HG02571 (cell line): Measurements from ENCODE around the gene SRGAP3.

Experiments
- ATAC-seq: cut with Tn5 transposase; IDR thresholded peaks from one replicate; pipeline ENCODE4 v1.9.1; 2021; ENCODE audit warnings: mild to moderate bottlenecking, moderate library complexity; ENCODE audit not compliant: unreplicated experiment

Gene SRGAP3

DNA sequence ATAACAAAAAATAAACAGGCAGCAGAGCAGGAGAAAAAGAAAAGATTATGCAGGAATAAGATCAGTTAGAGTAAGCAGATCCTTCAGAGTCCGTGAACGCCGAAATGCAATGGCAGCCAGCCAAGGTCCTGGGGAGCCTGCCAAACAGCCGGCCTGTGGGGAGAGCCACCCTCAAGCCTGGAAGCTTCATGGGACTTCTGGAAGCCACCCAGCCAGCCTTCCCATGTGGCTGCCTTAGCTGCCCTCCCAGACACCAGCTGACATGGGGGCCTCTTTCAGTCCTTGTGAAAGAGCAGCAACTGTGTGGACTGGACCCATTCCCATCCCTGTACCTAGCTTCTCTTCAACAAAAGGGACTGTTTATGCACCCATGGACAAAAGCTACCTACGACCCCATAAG is 221.3 kb downstream of the SRGAP3 start:
- no peak for ATAC-seq

DNA sequence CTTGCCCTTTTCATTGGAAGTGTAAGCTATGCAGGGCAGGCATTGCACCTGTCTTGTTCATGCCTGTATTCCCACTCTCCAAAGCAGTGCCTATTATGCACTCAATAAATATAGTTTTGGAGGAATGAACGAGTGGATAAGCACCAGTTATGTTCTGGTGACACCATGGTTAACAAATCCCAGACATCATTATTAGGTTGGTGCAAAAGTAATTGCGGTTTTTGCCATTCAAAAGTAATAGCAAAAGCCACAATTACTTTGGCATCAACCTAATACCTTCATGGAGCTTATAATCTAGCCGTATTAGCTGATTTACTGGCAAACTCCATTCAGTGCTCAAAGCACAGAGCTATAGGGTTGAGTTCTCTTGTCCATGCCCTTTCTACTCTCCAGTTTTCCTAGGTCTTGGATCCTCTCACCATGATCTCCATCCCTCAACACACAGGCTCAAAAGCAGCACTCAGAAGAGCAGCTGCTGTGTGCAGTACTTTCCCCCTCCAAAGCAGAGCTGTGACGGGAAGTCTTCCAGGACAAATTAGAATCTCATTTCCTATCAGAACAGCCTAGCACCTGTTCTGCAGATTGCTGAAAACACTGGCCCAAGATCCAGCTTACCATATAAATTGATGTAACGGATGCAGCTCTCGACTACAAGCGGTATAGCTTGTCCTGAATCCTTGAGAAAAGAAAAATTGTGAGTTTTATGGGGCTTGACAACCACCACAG is 223.0 kb downstream of the SRGAP3 start:
- ATAC-seq = no peak

DNA sequence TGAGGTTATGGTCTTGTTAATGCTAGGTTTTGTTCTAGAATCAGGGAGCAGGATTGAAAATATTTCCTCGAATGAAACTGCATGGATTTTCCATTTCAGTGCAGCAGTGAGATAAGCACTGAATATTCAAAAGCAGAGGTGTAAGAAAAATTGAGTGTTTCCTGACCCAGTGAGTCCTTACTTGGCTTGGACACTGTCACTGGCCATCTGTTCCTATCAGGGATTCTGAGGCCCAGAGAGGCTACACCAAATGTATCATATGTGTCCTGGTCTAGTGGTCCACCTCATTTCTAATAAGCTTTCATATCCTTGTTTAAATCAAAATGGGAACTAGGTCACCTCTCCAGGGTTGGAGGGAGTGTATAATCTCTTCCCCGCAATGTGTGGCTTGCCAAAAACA is 225.1 kb downstream of the SRGAP3 start:
- ATAC-seq = no peak

DNA sequence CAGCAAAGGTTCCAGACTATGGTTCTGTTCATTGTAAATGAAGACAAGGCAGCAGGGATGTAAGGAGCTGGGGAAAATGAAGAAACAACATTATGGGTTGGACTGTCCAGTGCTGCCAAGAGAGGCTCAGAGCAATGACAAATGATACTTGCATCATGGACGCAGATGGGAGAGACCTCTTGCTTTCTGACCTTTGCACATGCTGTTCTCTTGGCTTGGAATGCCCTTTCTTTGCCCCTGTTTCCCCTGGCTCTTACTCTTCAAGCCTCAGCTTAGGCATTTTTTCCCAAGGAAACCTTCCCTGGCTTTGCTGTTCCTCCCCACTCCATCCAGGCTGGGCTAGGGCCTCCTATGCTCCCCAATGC is 226.2 kb downstream of the SRGAP3 start:
- ATAC-seq = no peak

- ATAC-seq = no peak
These were observed 226.9 kb downstream of the SRGAP3 start for GRCh38 chr3:9022305-9023225.

DNA sequence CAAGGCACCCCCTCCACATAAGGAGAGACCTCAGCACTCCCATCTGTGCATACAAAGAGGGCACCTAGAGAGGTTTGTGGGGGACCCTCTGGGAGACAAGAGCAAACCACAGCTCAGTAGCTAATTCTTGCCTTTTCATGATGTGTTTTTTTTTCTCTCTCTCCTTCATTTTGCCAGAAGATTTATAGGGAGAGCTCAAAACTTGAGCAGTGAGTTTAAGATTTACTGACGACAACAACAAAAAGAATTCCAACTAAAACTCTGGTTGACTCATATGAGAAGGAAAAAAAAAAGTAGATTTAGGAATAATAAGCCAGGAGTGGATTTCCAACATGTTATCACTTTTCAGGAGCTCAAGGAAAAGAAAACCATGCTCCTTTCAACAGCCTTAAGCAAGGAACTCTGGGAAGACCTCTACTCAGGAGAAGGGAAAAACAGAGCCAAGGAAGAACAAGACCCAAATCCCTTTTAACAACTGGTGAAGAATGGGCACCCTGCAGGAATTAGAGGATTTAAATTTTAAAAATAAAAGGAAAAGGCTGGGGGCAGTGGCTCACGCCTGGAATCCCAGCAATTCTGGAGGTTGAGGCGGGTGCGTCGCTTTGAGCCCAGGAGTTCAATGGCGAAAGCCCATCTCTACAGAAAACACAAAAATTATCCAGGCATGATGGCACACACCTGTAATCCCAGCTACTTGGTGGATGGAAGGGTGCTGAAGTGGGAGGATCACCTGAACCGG is 228.0 kb downstream of the SRGAP3 start:
- ATAC-seq = no peak

DNA sequence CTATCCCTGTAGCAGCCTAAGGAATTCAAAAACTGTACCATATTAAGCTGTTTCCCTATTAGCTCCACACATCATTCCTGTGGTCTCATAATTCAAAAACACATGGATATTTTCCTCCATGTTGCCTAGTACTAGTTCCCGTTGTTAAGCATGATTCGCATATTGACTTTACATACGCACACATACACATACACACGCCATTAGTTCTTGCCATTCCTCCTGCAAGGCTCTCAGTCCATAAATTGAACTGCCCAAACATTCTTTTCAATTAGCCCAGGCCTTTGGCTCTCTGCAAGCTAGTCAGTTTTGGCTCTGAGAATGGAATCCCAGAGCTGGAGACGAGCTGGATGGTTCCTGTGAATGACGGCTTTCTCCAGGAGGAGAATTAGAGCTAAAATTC is 229.0 kb downstream of the SRGAP3 start:
- ATAC-seq = no peak

DNA sequence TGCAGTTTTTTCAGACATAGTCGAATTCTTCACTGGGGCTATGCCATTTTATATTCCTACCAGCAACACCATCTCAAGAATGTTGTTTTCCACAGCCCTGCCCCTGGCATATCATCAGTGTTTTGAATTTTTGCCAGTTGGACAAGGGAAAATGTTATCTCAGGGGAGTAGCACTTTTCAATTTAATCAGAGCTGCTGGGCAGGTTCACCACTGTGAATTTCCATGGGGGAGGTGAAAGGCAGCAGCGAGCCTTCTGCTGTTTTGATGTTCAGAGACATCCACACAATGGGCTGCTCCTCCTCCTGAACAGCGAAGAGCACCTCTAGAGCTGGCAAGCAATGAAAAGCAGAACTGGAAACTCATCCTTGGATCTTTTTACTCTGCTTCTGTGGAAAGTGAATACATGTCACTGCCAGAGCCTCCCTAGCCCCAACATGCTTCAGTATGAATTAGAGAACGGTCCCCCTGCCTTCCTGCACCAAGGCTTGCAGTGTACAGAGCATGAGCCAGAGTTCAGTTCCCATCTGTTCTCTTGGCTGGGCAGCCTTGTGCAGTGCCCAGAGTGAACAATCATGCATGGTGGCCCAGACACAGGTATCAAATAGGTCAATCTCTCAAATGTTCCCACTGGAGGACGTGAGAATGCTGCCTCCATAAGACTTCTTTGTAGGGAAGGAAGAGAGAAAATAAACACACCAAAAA is 230.0 kb downstream of the SRGAP3 start:
- no peak for ATAC-seq

DNA sequence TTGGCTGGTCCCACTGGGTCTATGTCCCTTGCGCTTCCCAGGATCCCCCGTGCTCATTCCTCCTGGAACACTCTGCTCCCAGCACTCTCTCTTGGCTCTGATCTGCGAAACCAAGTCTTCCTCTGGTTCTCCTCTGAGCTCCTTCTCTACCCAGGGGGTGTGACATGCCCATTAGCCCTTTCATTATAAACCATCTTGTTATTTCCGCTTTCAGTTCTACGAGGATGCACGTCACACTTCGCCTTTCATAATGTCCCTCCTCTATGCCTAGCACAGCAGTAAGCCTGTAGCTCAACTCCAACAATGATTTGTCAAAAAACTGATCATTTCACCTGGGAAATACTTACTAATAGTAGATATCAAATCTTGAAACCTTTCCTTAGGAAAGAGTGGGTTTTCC is 234.2 kb downstream of the SRGAP3 start:
- no peak for ATAC-seq

DNA sequence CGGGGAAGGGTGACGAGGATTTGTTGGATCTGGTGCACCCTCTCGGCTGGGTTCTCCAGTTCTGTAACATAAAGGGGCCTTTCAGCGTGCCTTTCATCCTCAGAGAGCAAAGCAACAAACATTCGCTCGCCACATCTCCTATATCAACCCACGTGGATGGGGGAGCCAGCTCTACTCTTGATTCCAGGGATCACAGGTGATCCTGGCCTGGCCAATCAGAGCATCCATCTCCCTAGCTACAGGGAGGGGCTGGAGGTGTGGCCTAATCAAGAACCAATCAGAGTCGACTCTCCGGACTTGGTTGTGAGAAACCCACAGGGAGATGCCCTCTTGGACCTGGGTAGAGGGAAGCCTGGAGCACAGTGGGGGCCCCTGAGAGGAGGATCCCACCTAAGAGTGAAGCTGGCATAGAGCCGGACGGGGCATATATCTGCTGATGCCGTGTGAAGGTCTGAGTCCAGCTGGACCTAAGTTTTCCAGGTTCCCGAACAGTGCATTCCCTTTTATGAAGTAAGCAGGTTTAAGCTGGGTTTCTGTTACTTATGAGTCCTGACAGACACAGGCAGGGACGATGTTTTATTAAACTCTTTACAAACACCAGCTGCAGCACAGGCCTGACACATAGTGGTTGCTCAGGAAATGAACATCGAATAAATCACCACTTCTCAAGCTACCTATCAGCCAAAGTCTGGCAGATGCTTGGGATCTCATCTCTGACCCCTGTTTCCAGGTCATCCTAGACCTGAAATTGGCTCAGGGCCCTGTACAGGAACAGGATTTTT is 235.5 kb downstream of the SRGAP3 start:
- ATAC-seq = no peak

DNA sequence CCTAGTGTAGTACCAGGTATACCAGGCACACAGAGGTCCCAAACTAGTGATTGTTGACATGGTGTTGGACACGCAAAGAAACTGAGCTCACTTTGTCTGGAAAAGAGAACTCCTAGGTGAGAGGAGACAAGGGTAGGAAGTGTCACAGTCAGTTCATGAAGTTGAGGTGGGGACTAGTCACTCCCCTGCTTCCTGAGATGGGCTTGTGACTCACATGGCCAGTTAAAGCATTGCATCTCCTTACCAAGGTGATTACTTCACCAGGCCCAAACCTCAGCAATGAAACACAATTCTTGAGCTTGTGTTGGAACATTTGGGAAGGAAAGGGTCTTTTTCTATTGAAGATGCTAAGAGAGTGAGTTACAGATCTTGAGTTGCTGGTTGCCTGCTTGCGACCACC is 236.9 kb downstream of the SRGAP3 start:
- ATAC-seq = no peak

- no peak for ATAC-seq
These were observed 239.4 kb downstream of the SRGAP3 start for GRCh38 chr3:9009976-9010545.

DNA sequence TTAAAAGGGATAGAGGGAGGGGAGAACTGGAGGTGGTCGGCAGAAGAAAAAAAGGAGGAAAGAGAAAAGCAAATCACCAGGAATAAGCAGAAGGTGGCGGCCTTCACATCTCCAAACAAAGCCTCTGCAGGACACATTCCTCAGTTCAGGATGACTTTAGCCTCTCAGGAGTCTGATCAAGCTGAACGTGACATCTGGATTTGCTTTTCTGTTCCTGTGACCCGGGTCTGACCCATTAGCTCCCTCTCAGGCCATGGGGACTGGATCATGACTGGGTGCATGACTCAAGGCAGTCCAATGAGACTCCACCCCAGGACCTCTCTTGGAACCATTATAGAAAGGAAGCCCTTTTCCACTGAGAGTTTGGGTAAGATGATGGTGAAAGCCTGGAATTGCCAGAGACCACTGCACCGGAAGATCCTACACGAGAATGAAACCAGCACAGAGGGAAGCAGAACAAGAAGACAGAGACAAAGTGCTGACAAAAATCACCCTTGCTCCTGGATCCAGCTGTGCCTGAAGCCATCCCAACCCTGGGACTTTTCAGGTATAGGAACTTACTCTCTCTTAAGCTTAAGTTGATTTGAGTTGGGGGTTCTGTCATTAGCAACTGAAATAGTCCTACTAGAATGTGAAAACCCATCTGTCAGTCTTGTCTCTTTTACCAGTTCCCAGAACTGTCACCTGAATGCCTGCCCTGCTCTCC is 240.7 kb downstream of the SRGAP3 start:
- no peak for ATAC-seq

DNA sequence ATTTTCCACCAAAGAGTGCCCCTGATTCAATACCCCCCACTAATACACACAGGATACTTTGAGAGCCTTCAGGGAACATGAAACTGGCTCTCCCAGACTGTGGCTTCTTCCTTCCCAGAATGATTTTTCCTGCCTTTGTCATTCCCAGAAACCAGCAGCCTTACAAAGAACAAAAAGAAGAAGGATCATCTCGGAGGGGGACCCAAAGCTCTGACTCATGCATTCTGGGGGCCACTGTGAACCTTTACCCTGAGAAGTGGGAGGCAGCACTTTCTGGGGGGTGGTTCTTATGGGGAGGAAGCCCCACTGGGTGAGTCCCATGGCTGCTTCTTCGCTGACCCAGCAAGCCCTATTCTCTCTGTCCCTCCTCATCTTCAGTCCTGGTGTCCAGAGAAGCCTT is 241.5 kb downstream of the SRGAP3 start:
- no peak for ATAC-seq

GRCh38 chr3:9007213-9007612 is 242.2 kb downstream of the SRGAP3 start:
- no peak for ATAC-seq

DNA sequence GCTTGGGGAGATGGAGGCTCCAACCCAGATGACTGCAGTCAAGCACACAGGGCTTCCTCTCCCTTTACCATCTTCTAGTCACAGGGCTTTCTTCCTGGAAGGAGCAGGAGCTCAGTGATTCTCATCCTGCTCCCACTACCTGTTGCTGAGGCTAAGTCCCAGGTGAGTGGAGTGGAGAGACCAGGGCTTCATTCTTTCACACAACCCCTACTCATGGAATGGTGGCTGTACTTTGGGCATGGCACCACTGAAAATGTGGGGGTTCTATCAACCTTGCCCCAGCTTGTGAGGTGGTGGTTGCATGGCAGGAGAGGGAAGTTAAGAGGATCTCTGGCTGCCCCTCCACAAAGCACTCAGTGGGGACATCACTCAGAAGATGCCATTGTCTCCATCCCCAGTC is 249.4 kb downstream of the SRGAP3 start:
- ATAC-seq = no peak

- ATAC-seq = no peak
These were observed 252.3 kb downstream of the SRGAP3 start for GRCh38 chr3:8997151-8997550.

DNA sequence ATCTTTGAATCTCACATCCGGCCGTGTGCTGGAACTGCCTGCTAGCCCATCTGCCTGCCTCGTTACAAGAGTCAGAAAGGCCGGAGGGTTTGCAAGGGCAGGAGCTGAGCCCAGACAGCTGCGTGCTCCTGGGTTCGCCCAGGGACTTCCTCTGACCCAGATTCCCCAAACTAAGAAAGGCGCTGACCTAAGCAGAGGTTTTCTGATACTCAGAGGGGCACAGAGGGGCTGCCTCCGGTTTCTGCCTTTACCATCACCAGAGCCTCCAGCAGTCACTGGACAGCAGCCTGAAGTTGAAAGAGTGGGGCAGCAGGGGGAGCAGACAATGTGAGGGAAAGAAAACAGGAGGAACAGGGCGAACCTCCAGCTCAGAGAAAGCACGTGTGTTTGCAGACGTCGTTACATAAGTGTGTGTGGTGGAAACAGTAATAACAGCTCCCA is 252.7 kb downstream of the SRGAP3 start:
- ATAC-seq = no peak

DNA sequence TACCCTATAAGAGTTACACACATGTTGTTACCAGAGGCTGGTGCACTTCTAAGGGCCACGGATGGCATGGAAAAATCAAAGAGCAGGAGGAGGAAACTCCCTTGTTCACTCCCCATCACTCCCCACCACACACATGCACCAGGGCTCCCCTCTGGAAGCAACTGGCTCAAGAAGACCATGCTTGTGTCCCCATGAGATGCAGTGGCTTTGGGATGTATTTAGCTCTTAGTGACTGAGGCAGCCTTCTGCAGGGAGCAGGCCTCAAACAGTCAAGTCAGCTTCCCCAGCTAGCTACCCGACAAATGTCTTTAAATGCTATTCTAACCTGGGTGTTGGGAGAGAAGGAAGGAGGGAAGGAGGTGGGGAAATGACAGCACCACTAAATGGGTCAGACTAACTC is 253.2 kb downstream of the SRGAP3 start:
- no peak for ATAC-seq
